B cell (primary cell): ENCODE measurements around the gene PDZD8. TPM values are rescaled to one million over a fixed set of nuclear protein-coding genes. Genes with fewer than 3 reads are reported as not detected.

ENCODE experiments used
- ATAC-seq: fragments of 200-7000 bp; cut with Tn5 transposase; one replicate; pipeline ENCODE4 v1.10.0; 2021; ENCODE audit warnings: low read depth, mild to moderate bottlenecking, moderate number of reproducible peaks, moderate library complexity
- CTCF ChIA-PET: fragments of 350-600 bp; sonication (Branson Sonifier 250); formaldehyde crosslinking; loops from one replicate; lab custom pipeline; 2021; ENCODE audit warnings: antibody characterized with exemption, inconsistent platforms; lab: Charles Lee
- POLR2A ChIA-PET: fragments of 350-600 bp; sonication (Branson Sonifier 250); formaldehyde crosslinking; loops from one replicate; lab custom pipeline; 2021; ENCODE audit warnings: antibody characterized with exemption; lab: Charles Lee
- DNase-seq: peaks from one replicate; pipeline ENCODE4 v3.0.0; 2013
- H2AFZ ChIP-seq: 2 replicates; pipeline ENCODE4 v1.6.1; 2012; ENCODE audit warnings: mild to moderate bottlenecking, low read depth, low read length; ENCODE audit not compliant: insufficient read depth, poor library complexity, severe bottlenecking
- H3K27ac ChIP-seq, 2 donors: 1 replicate in 1 of 2; 2 replicates in 1 of 2; pipeline ENCODE4 v1.5.1; 2012 to 2013; ENCODE audit warnings: low read length in 2 of 2, mild to moderate bottlenecking in 2 of 2, moderate library complexity in 1 of 2
- H3K27me3 ChIP-seq, 4 experiments: fragments of 200-600 bp in 1 of 4; sonication (generic) in 1 of 4; replicated peaks in 1 of 4; 1 replicate in 2 of 4; 2 replicates in 2 of 4; pipeline versions ENCODE4 v1.6.1 to v1.7.0; 2013 to 2016; ENCODE audit warnings: low read length in 3 of 4, mild to moderate bottlenecking in 2 of 4, mixed read lengths in 1 of 4, moderate library complexity in 1 of 4; ENCODE audit not compliant: insufficient read depth in 4 of 4, control insufficient read depth in 3 of 4; ENCODE audit errors: control extremely low read depth in 1 of 4
- H3K36me3 ChIP-seq, 2 experiments: replicated peaks in 1 of 2; 1 replicate in 1 of 2; 2 replicates in 1 of 2; pipeline versions ENCODE4 v1.6.1 to v1.7.1; 2013; ENCODE audit warnings: low read length in 1 of 2; ENCODE audit not compliant: insufficient read depth in 2 of 2, control insufficient read depth in 1 of 2; ENCODE audit errors: control extremely low read depth in 1 of 2, extremely low read depth in 1 of 2
- H3K4me1 ChIP-seq, 2 donors: fragments of 200-600 bp in 1 of 2; sonication (generic) in 1 of 2; 1 replicate in 1 of 2; 2 replicates in 1 of 2; pipeline versions ENCODE4 v1.5.1 to v1.6.1; 2013 to 2017; ENCODE audit warnings: low read length in 2 of 2; ENCODE audit not compliant: control insufficient read depth in 2 of 2, insufficient read depth in 2 of 2
- H3K4me2 ChIP-seq: replicated peaks from 2 replicates; pipeline ENCODE3; 2012; ENCODE audit warnings: mild to moderate bottlenecking, low read depth, low read length; ENCODE audit not compliant: poor library complexity, severe bottlenecking
- H3K4me3 ChIP-seq, 5 experiments: fragments of 200-600 bp in 1 of 5; sonication (generic) in 1 of 5; 1 replicate in 3 of 5; 2 replicates in 2 of 5; pipeline versions ENCODE4 v1.5.1 to v1.7.0; 2011 to 2016; ENCODE audit warnings: low read length in 4 of 5, mild to moderate bottlenecking in 4 of 5, low read depth in 2 of 5, control low read depth in 1 of 5, moderate library complexity in 1 of 5; ENCODE audit not compliant: insufficient read depth in 1 of 5; ENCODE audit errors: control extremely low read depth in 1 of 5, extremely low read depth in 1 of 5
- H3K79me2 ChIP-seq: fragments of 200-600 bp; sonication (generic); one replicate; pipeline ENCODE4 v1.6.0; 2016; ENCODE audit warnings: low read length; ENCODE audit not compliant: control insufficient read depth, insufficient read depth
- H3K9ac ChIP-seq: fragments of 200-600 bp; sonication (generic); 2 replicates; pipeline ENCODE4 v1.6.1; 2017; ENCODE audit warnings: mild to moderate bottlenecking, low read length, moderate library complexity
- H3K9me3 ChIP-seq, 3 donors: one replicate each; pipeline versions ENCODE4 v1.6.1 to v1.7.1; 2013; ENCODE audit warnings: low read length in 2 of 3; ENCODE audit not compliant: control insufficient read depth in 2 of 3, insufficient read depth in 1 of 3; ENCODE audit errors: control extremely low read depth in 1 of 3
- H4K20me1 ChIP-seq: 2 replicates; pipeline ENCODE4 v1.6.0; 2012; ENCODE audit warnings: mild to moderate bottlenecking, low read length; ENCODE audit not compliant: insufficient read depth, control insufficient read depth, poor library complexity, severe bottlenecking
- H3K27ac Mint-ChIP-seq: one replicate; pipeline ENCODE4 v1.8.0; 2021; ENCODE audit warnings: mixed read lengths
- H3K27me3 Mint-ChIP-seq: one replicate; pipeline ENCODE4 v1.8.0; 2021; ENCODE audit warnings: mixed read lengths
- H3K4me1 Mint-ChIP-seq: one replicate; pipeline ENCODE4 v1.8.0; 2021; ENCODE audit warnings: mixed read lengths
- H3K4me3 Mint-ChIP-seq: one replicate; pipeline ENCODE4 v1.8.0; 2021; ENCODE audit warnings: mixed read lengths
- H3K9me3 Mint-ChIP-seq: one replicate; pipeline ENCODE4 v1.8.0; 2022; ENCODE audit warnings: mixed read lengths; ENCODE audit not compliant: insufficient read depth
- CTCF ChIP-seq: fragments of 200-600 bp; IDR thresholded peaks from one replicate; pipeline ENCODE4 v1.8.0; 2022; ENCODE audit warnings: antibody characterized with exemption, mild to moderate bottlenecking
- EZH2 ChIP-seq: IDR thresholded peaks from 2 replicates; pipeline ENCODE4 v1.6.1; 2012; ENCODE audit warnings: borderline replicate concordance, low read depth, mild to moderate bottlenecking, moderate library complexity, low read length; ENCODE audit not compliant: insufficient read depth, poor library complexity, severe bottlenecking
- intact Hi-C: fragments of 100-400 bp; cut with micrococcal nuclease; formaldehyde crosslinking; loops from one replicate; pipeline ENCODE4 v1.10.0; 2022
- polyA plus RNA-seq: library from polyadenylated mRNA; depleted of rRNA; stranded (reverse); fragments of >200 nt; gene quantifications from 2 replicates; pipeline ENCODE4 v1.2.3, GENCODE V29; 2012
- total RNA-seq, 2 donors: library from RNA; stranded (reverse); fragments of 120-200 nt in 1 of 2; gene quantifications; 1 replicate in 1 of 2; 2 replicates in 1 of 2; pipeline versions ENCODE4 v1.2.3 to v1.2.4, GENCODE V29; 2013 to 2022

PDZD8 gene
- total and polyA plus RNA-seq, 2 donors (not counting 1 experiment from before 2014, with no cell fraction given): 4.9 to 13.2 TPM

GRCh38 chr10:117228210-117228609 is 147.0 kb downstream of the PDZD8 start:
- intact Hi-C loops: no loop called here
- Mint-ChIP-seq H3K4me1 (no peaks in the 10 kb centered on the region), H3K27ac (no peak overlapping the region), H3K4me3 (no peak overlapping the region), H3K27me3 (peaks cover 48% of the 10 kb centered on the region), H3K9me3 (no peaks in the 10 kb centered on the region)
- H3K36me3 ChIP-seq: no peaks in the 10 kb centered on the region
- ChIA-PET POLR2A (no interaction called here), CTCF (no interaction called here)
- H4K20me1 ChIP-seq: no peaks in the 10 kb centered on the region
- no peaks in the 10 kb centered on the region for H3K4me1 ChIP-seq
- peaks cover 0 to 3% (median 0%) of the 10 kb centered on the region in 3 donors for H3K9me3 ChIP-seq
- no peak overlapping the region for H3K9ac ChIP-seq
- no peak overlapping the region for H2AFZ ChIP-seq
- ATAC-seq: no peak
- H3K79me2 ChIP-seq: no peaks in the 10 kb centered on the region
- no peak overlapping the region for H3K27ac ChIP-seq
- no peak overlapping the region for H3K4me2 ChIP-seq
- no peak overlapping the region for H3K4me3 ChIP-seq
- H3K27me3 ChIP-seq: peaks cover 0 to 17% (median 1%) of the 10 kb centered on the region in 4 experiments
- DNase-seq: no peak
- no peak for TF ChIP-seq CTCF
- TF ChIP-seq EZH2: no peak

Other genes starting within 250 kb of the PDZD8 start
- not detected in 2 replicates for gene VAX1, start 237.2 kb downstream of the PDZD8 start, total RNA-seq
- gene VAX1, start 237.2 kb downstream of the PDZD8 start, polyA plus RNA-seq: not detected in 2 replicates
- not detected in 2 replicates for gene KCNK18, start 178.0 kb downstream of the PDZD8 start, total RNA-seq
- gene KCNK18, start 178.0 kb downstream of the PDZD8 start, polyA plus RNA-seq: not detected in 2 replicates
- not detected in 2 replicates for gene SLC18A2, start 134.3 kb downstream of the PDZD8 start, total RNA-seq
- gene SLC18A2, start 134.3 kb downstream of the PDZD8 start, polyA plus RNA-seq: 0.07 TPM in 1 of 2 replicates, not detected in the other
- gene EMX2, start 167.3 kb upstream of the PDZD8 start, total RNA-seq: not detected in 2 replicates
- gene EMX2, start 167.3 kb upstream of the PDZD8 start, polyA plus RNA-seq: not detected in 2 replicates